GM12874 (cell line): ENCODE results near the gene AIP.

ENCODE experiments used
- TF ChIP-seq, protein P1 (sequence below): IDR thresholded peaks from 2 replicates; pipeline ENCODE4 v1.5.1; 2011; ENCODE audit warnings: low read depth, mild to moderate bottlenecking, control low read depth, low read length, moderate library complexity; ENCODE audit not compliant: insufficient read depth

The AIP gene

DNA sequence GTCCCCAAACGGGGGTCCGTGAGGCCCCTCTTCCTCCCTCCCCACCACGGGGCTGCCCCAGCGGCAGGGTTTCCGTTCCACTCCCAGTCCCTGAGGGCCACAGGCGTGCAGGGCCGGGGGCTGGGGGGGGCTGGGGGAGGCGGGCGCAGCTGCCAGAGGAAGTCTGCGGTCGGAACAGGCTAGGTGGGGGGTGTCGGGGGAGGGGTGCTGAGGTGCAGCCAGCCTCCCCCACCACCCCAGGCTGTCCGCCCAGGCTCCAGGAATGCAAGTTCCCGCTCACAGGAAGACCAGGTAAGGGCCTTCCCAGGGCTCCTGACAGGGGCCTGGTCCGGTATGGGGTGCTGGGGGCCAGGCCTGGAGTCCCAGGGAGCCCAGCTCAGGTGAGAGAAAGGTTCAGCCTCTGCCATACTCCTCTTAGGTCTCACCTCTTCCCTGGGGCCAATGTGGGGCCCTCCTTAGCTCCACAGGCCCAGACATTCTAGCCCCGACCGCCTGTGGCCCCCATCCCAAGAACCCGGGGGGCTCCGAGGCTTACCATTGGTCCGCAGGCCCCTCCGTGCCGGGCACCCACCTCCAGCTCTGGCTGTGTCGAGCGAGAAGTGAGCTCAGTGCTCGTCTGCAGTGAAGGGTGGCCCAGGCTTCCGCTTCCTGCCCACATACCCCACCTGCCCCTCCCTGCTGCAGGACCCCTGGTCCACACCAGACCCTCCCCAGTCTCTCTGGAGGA lies 45.6 kb upstream of the AIP start, which contains the start of gene PTPRCAP:
PTPRCAP (minus strand) TSS at position 601 of the 727 bp plus-strand sequence; CDS start at position 538, 63 bp downstream.
- TF ChIP-seq, protein P1, sequence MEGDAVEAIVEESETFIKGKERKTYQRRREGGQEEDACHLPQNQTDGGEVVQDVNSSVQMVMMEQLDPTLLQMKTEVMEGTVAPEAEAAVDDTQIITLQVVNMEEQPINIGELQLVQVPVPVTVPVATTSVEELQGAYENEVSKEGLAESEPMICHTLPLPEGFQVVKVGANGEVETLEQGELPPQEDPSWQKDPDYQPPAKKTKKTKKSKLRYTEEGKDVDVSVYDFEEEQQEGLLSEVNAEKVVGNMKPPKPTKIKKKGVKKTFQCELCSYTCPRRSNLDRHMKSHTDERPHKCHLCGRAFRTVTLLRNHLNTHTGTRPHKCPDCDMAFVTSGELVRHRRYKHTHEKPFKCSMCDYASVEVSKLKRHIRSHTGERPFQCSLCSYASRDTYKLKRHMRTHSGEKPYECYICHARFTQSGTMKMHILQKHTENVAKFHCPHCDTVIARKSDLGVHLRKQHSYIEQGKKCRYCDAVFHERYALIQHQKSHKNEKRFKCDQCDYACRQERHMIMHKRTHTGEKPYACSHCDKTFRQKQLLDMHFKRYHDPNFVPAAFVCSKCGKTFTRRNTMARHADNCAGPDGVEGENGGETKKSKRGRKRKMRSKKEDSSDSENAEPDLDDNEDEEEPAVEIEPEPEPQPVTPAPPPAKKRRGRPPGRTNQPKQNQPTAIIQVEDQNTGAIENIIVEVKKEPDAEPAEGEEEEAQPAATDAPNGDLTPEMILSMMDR: no peak

DNA sequence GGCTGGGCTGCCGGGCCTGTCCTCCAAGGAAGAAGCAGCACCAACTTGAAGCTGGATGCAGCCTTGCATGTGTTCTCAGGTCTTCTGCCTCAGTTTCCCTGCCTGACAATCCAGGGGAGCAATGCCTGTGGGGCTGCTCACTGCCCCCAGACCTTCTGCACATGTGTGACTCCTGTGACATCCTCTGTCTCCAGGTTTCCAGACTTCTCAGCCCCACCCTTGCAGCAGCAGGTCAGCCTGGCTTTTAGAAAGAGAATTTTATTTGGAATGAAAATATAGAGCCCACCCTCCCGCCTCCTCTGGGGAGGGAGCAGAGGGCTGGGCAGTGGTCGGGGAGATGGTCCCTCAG lies 45.0 kb upstream of the AIP start:
- TF ChIP-seq, protein P1: no peak

DNA sequence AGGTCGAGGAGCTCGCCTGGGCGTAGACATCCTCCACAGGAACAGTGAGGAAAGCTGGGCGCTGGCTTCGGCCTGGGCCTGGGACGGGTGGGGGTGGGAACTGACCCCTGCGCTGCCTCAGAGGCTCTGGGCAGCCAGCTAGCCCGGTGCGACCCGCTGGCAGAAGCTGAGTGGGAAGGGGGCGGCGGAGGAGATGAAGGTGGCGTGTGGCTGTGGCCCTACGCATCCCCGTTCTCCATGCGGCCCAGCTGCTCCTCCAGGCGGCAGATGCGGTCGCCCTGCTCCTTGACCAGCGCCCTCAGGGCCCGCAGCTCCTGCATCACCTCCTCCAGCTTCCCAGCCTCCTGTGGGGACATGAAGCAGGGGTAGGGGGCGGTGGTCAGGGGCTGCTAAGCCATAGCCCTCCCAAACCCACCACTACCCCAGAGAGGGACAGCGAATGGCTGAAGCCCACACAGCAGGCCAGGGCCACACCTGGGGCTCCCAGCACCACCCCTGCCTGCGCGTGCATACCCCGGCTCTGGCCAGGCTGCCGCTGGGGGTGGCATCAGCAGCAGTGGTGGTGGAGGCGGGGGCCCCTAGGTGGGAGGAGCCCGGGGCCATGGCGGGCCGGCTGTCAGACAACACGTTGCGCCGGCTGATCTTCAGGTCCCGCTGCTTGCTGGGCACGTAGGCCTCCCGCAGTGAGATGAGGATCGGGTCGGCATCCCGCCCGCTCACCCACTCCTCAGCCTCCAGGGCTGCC lies 44.5 kb upstream of the AIP start:
- TF ChIP-seq, protein P1: no peak

DNA sequence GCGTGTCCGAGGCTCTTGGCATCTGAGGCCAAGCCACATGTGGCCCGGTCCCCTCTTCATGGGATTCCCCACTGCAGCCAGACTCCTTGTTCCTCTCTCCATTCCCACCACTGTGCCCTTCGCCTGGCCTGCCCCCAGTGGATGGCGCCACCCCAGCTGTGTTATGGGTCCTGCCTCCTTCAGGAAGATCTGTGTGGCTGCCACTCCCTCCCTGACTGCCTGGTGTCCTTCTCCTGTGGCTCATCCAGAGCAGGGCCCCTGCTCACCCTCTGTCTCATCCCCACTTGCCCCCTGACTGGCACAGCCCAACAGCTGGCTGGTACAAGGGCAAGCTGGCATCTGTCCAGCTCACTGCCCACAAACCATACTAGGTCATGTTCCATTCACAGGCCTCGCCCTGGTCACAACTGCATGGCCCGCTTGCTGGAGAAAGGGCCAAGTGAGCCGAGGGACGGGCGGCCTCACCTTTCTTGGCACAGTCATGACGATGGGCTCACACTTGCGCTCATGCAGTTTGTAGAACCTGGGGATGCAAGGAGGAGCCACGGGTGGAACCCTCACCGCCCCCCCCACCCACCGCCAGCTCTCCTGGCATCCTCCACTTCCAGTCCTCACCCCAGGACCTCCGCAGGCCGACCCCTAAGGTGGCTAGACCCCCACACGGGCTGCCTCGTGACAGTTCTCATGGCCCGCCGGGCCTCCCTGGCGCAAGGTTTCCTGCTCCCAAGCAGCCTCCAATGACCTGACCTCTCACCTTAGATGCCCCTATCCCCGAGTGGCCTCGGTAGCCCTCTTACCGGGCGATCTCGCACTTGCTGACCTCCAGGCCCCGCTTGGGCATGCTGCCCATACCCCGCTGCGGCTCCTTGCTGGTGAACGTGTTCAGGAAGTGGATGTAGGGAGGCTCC lies 43.3 kb upstream of the AIP start:
- TF ChIP-seq, protein P1: peak; percentile 43

DNA sequence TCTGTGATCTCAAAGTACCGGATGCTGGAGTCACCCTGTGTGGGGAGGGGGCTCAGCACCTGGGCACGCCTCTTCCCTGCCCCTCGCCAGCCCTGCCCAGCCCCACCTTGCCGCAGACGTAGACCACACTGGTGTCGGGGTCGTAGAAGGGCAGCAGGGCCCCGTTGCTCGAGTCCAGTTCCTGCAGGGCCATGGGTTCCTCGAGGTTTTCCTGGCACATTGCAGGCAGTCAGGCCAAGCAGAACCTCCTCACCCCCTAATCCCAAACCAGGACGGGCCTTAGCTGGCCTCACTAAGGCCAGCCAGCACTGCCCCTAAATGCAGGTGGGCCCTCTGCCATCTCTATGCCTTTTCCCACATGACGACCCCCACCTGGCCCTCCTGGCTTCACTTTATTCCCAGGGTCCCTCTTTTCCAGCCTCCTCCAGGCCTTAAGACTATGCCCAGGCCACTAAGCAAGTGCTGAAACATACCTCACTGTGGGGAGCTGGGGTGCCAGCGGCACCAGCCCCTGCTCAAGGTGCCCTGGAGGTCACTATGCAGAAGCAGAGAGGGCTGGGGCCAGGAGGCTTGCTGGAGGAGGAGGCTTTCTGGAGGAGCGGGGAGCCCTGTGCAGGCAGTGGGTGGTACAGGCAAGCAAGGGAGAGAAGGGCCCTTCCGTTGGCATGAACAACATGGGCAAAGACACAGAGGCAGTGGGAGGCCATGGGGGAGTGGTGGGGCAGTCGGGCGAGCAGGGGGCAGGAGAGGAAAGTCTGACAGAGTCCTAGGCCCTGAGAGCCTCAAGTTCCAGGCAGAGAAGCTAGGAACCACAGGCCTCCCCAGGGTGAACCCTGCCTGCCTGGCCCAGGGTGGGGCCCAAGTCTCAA lies 42.4 kb upstream of the AIP start:
- TF ChIP-seq, protein P1: no peak

GRCh38 chr11:67441098-67441563 lies 41.7 kb upstream of the AIP start:
- TF ChIP-seq, protein P1: no peak
